HL-60/S4 treated with retinoic acid at 250 ng/mL for 4 days and 3 days (cell line): ENCODE data around the gene BEST2.

Experiments used
- in situ Hi-C: fragments of 300-500 bp; cut with MboI; formaldehyde crosslinking; loops from 2 replicates; pipeline ENCODE4 v1.7.0; 2022; ENCODE audit warnings: low sequenced_read_pairs

BEST2 gene

DNA sequence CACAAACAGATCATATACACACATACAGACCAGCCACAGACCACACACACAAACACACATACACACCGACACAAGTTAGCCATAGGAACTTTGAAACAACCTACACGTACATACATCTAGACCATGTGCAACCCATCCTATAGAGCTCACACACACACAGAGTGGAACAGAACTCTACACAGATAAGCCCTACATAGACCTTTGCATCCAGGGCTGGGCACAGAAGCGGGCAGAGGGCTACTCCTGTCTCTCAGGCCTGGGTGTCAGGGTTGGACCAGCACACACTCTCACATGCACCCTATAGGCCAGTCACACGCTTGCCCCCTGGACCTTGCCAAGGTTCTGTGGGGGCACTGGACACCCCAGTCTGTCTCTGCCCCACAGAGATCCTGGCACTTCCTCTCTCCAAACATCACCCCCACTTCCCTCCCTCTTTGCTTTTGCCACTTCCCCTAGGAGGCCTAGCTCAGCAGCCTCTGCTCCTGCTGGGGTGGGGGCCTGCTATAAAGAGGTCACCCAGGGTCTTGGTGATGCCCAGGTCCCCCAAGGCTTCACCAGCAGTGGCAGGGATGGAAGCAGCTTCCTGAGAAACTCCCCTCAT is 33.9 kb downstream of the BEST2 start:
- in situ Hi-C loops: no loop called here

DNA sequence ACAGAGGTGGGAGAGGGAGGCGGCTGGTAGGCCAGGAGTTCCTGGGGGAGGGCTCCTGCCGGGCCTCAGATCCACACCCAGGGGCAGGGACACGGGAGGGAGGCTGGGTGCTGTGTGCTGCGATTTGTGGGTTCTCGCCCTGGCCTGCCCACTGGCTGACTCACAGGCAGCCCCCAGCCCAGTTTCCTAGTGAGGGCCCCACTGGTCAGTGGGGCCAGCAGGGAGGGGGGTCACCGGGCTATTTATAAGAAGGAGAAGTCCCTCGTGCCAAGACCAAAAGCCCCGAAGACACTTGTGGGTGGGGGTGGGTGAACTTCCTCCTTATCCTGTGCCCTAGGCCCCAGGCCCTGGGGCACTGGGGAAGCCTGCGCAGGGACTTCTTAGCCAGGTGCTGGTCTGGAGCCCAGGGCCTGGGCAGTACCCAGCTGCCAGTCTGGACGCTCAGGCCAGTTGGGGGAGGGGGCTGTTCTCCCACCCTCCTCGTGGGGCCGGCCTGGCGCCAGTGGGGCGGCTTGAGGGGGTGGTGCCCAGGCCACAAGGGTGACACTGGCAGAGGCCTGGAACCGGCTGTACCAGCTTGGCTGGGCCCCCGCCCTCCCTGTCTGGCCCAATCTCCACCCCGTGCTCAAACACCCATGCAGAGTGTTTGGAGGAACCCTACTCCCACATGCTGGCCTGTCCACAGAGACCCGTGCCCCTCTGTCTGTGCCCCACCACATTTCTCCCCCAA is 34.7 kb downstream of the BEST2 start:
- in situ Hi-C loops: no loop called here

- in situ Hi-C loops: no loop called here
Measured at GRCh38 chr19:12786952-12787351, 35.4 kb downstream of the BEST2 start.

DNA sequence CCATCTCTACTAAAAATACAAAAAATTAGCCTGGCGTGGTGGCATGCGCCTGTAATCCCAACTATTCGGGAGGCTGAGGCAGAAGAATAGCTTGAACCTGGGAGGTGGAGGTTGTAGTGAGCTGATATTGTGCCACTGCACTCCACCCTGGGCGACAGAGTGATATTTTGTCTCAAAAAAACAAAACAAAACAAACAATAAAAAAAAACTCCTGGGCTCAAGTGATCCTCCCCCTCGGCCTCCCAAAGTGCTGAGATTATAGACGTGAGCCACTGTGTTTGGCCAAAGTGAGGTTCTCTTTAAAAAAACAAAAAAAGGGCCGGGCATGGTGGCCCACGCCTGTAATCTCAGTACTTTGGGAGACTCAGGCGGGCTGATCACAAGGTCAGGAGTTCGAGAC is 35.9 kb downstream of the BEST2 start:
- in situ Hi-C loops: no loop called here

DNA sequence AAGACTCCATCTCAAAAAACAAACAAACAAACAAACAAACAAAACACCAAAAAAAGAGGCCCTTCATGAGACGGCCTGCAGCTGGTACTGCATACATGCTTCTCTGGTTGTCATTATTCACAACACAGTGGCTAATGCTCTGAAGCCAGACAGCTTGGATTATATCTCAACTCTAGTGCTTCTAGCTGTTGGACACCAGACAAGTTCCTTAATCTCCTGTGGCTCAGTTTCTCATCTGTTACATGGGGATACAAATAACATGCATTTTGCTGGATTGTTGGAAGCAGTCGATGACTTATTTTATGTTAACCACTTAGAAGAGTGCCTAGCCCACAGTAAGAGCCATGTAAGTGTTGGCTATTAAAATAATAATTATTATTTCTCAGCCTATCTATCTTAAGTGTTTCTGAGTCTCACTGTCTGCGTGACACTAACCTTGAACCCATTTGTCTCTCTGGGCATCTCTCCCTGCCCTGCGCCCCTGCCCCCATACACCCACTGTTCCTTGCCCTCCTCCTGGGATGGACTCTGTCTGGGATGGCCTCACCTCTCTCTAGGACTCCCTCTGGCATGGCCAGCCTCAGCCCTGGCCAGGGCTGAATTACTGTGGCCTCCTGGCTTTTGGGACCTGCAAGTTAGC is 36.6 kb downstream of the BEST2 start:
- in situ Hi-C loops: no loop called here

- in situ Hi-C loops: no loop called here
Measured at GRCh38 chr19:12788682-12789097, 37.1 kb downstream of the BEST2 start.

GRCh38 chr19:12789098-12789903 is 37.7 kb downstream of the BEST2 start:
- in situ Hi-C loops: no loop called here

DNA sequence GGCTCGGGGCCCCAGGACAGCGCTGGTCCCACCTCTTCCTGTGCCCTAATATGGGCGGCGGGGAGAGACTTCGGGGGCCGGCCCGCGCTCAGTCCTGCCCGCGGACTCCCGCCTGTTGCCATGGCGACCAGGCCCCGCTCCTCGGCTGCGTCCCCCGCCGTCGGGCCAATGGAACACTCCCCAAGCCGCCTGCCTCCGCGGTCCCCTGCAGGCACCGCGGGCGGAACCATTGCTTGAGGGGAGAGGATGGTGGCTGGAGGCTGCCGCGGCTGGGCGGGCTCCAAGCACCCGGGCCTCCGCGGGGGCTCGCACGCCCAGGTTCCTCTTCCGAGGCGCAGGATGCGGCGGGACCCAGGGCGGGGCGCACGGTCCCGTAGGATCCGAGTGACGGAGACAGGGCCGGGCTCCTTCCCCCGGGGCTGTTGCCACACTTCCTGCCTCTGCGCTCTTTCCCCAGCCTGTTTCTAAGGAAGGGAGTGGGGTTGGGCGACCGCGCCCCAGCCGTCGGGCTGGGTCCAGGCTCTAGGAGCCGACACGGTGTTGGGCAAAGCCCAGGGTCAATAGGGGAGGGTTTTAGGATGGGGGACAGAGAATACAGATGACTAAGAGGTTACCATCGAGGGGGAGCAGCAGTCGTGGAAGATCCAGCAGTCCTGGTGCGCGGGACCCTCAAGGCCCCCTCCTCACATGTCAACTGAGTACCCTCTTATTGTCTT is 38.5 kb downstream of the BEST2 start:
- in situ Hi-C loops: no loop called here

- in situ Hi-C loops: no loop called here
Measured at GRCh38 chr19:12790628-12791344, 39.2 kb downstream of the BEST2 start.

GRCh38 chr19:12791345-12792050 is 39.9 kb downstream of the BEST2 start, which contains the start of gene JUNB:
JUNB (plus strand) TSS chr19:12791486; CDS start chr19:12791772, 286 bp downstream.
- in situ Hi-C loops: no loop called here

- in situ Hi-C loops: no loop called here
Measured at GRCh38 chr19:12792051-12792852, 40.7 kb downstream of the BEST2 start.

- in situ Hi-C loops: no loop called here
Measured at GRCh38 chr19:12792853-12793289, 41.3 kb downstream of the BEST2 start.

DNA sequence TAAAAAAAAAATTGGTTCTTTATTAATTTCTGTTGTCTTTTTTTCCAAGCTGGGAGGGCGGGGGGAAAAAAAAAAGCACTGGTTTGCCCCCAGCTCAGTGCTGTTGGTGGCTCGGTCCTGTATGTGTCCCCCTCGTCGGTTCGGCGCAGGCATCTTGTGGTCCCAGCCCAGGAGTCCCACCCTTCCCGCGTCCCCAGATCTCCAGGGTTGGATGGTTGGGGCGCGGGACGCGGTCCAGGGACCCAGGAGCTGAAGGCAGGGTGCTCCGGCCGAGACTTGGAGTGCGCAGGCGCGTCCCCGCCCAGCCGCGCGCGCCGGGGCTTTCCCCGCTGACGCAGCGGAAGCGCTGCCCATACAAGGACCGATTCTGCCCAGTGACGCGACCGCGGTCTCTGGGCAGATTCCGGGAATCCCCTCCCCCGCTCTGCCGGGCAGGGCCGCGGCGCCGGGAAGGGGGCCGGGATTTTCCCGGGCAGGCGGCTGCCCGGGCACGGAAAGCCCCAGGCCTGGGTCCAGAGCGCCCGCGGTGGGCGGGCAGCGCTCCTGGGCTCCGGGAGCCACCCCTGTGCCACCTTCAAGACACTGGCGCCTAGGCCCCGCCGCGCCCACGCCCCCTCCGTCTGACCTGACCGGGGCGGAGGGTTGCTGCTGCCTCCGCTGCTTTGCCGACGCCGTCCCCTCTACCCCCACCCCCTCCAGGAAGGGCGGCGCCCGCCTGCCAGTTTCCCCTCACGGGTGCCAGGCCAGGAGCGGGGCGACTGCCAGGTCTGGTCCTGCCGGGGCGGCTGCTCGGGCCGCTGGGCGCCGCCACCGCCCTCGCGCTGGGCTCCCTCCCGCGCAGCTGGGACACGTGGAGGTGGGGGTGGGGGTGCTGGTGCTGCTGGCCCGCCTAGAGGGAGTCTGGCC is 42.0 kb downstream of the BEST2 start:
- in situ Hi-C loops: no loop called here

DNA sequence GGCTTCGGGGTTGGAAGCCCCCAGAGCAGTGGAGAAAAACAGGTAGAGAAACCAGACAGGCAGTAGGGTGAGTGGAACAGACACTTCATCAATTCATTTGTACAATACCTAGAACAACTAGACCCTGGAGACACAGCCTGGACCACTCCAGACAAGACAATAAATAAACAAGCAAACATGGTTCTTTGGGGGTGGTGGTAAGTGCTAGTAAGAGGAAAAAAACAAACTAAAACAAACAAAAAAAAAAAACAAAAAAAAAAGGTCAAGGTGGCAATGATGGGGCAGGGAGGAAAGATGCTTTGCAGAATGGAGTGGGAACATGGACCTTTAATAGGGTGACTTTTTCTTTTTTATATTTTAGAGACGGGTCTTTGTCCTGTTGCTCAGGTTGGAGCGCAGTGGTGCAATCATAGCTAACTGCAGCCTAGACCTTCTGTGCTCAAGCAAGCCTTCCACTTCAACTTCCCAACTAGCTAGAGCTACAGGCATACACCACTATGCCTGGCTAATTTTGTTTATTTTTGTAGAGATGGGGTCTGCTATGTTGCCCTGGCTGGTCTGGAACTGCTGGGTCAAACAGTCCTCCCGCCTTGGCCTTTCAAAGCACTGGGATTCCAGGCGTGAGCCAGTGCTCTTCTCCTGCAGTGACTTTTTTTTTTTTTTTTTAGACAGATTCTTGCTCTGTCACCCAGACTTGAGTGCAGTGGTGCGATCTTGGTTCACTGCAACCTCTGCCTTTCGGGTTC is 42.8 kb downstream of the BEST2 start:
- in situ Hi-C loops: no loop called here

- in situ Hi-C loops: no loop called here
Measured at GRCh38 chr19:12794971-12795381, 43.4 kb downstream of the BEST2 start.

DNA sequence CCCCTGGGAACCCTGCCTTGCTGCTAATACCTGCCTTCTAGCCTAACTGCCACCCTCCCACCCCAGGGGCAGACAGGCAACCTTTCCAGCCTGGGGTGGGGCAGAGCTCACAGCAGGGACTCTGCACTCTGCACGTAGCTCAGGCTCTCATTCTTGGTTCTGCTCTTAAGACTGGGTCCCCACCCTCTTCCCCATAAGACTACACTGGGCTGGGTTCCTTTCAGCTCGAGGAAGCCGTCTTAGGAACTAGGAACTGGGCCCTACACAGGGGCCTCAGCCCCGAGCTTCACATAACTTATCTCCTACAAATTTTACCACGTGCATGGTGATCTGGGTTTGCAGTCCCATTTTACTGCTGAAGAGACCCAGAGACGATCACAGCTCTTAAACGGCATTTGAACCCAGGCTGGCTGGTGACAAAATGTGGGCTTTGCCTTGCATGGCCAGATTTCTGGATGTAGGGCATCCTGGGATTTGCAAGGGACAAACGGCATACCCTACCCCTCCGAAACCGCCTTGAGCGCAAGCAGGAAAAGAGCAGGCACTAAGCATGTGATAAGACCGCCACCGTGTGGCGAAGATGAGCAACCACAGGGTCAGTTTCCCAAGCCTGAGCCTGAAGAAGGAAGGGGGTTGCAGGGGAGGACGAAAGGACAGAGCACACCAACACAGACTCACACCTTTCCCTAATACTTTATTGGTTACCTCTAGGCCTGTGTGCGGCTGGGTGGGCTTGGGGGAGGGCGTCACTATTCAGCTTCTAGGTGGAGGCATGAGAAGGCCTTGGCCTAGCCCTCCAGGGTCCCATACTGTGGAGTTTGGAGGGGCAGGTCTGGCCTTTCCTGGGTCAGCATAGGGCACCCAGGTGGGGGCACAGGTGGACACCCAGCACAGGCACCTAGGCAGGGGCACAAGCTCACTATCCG is 44.8 kb downstream of the BEST2 start:
- in situ Hi-C loops: no loop called here
